ENCODE data around the gene REEP3.

REEP3 gene

GRCh38 chr10:63497321-63497720 lies 23.9 kb upstream of the REEP3 start:
- ChIA-PET POLR2A (no interaction called here), CTCF (interaction anchor here (0.8 kb wide), 1 partner anchor 8 kb away, joined by 3 read pairs; no protein-coding TSS in a partner anchor)
- H3K4me1 ChIP-seq (ENCODE audit: control insufficient read depth, insufficient read depth, low read length): peaks cover 3% of the 10 kb centered on the region
- no peak for TF ChIP-seq ZNF518A (tag by site-specific recombination; conservative IDR thresholded peaks at IDR 0.05; ENCODE audit: low read depth)
- TF ChIP-seq WT1 (tag by site-specific recombination; IDR thresholded peaks at IDR 0.05): no peak
- TF ChIP-seq ZNF830 (tag by site-specific recombination; IDR thresholded peaks at IDR 0.05; ENCODE audit: low read depth): no peak
- TF ChIP-seq ZNF654 (tag by site-specific recombination; IDR thresholded peaks at IDR 0.05; ENCODE audit: low read depth): no peak
- no peak for TF ChIP-seq ATF2 (tag by site-specific recombination; IDR thresholded peaks at IDR 0.05; ENCODE audit: low read depth)
- TF ChIP-seq ZNF514 (tag by site-specific recombination; IDR thresholded peaks at IDR 0.05): no peak
- TF ChIP-seq GLIS2 (tag by site-specific recombination; IDR thresholded peaks at IDR 0.05): no peak
- TF ChIP-seq ZNF148 (tag by site-specific recombination; IDR thresholded peaks at IDR 0.05; ENCODE audit: borderline replicate concordance): no peak
- TF ChIP-seq BCL6B (tag by site-specific recombination; IDR thresholded peaks at IDR 0.05): no peak
- TF ChIP-seq ZNF2 (tag by site-specific recombination; IDR thresholded peaks at IDR 0.05): no peak
- no peak for TF ChIP-seq ZNF76 (tag by site-specific recombination; IDR thresholded peaks at IDR 0.05; ENCODE audit: borderline replicate concordance, low read depth)
- no peak for TF ChIP-seq ZNF623 (tag by site-specific recombination; IDR thresholded peaks at IDR 0.05)
- TF ChIP-seq KLF1 (tag by site-specific recombination; IDR thresholded peaks at IDR 0.05): no peak
- no peak for TF ChIP-seq ZNF423 (tag by site-specific recombination; IDR thresholded peaks at IDR 0.05)
- no peak for TF ChIP-seq ZFHX2 (tag by site-specific recombination; conservative IDR thresholded peaks at IDR 0.05)
- TF ChIP-seq ZNF660 (tag by site-specific recombination; IDR thresholded peaks at IDR 0.05): no peak
- no peak overlapping the region for H3K4me3 ChIP-seq (ENCODE audit: low read depth, low read length)
- no peak overlapping the region for H3K27ac ChIP-seq (ENCODE audit: extremely low read depth, low read depth, low read length)
- H3K36me3 ChIP-seq (ENCODE audit: control insufficient read depth in 2 of 2, insufficient read depth in 1 of 2, low read length in 2 of 2): peaks cover 0 to 4% of the 10 kb centered on the region in 2 experiments; a peak in 2 of 3 replicates
- H3K9me3 ChIP-seq (ENCODE audit: control insufficient read depth, insufficient read depth, low read depth, low read length): no peaks in the 10 kb centered on the region
